HL-60 (cell line): ENCODE measurements around the gene ABCA2.

Experiments
- DNase-seq, 2 experiments: peaks; one replicate each; pipeline ENCODE4 v3.0.0-alpha.2; 2010 to 2020; ENCODE audit warnings: low read depth in 1 of 2, low spot score in 1 of 2
- H3K27ac ChIP-seq: fragments of 250-450 bp; sonication (Bioruptor Pico); replicated peaks from 2 replicates; pipeline ENCODE4 v1.5.1; 2020; ENCODE audit warnings: mild to moderate bottlenecking, moderate library complexity
- H3K27me3 ChIP-seq: fragments of 250-450 bp; sonication (Bioruptor Pico); 2 replicates; pipeline ENCODE4 v1.5.1; 2021; ENCODE audit warnings: mild to moderate bottlenecking, moderate library complexity; ENCODE audit not compliant: insufficient read depth, poor library complexity, severe bottlenecking
- H3K4me3 ChIP-seq: replicated peaks from 2 replicates; pipeline ENCODE4 v1.5.1; 2011; ENCODE audit warnings: mild to moderate bottlenecking, control low read depth, low read length; ENCODE audit not compliant: insufficient read depth
- GABPA ChIP-seq: IDR thresholded peaks from 2 replicates; pipeline ENCODE4 v1.6.1; 2012; ENCODE audit warnings: low read depth
- POLR2AphosphoS5 ChIP-seq: IDR thresholded peaks from 2 replicates; pipeline ENCODE4 v1.6.1; 2012; ENCODE audit warnings: low read depth
- SPI1 ChIP-seq: IDR thresholded peaks from 2 replicates; pipeline ENCODE4 v1.6.1; 2012; ENCODE audit warnings: low read depth, mild to moderate bottlenecking, borderline replicate concordance
- TF ChIP-seq, protein P1 (sequence below): IDR thresholded peaks from 2 replicates; pipeline ENCODE4 v1.6.1; 2012; ENCODE audit warnings: low read depth; ENCODE audit not compliant: insufficient replicate concordance
- TF ChIP-seq, protein P2 (sequence below): IDR thresholded peaks from one replicate; pipeline ENCODE4 v1.5.1; 2011; ENCODE audit warnings: low read length, control low read depth, inconsistent platforms; ENCODE audit not compliant: insufficient read depth

The ABCA2 gene

DNA sequence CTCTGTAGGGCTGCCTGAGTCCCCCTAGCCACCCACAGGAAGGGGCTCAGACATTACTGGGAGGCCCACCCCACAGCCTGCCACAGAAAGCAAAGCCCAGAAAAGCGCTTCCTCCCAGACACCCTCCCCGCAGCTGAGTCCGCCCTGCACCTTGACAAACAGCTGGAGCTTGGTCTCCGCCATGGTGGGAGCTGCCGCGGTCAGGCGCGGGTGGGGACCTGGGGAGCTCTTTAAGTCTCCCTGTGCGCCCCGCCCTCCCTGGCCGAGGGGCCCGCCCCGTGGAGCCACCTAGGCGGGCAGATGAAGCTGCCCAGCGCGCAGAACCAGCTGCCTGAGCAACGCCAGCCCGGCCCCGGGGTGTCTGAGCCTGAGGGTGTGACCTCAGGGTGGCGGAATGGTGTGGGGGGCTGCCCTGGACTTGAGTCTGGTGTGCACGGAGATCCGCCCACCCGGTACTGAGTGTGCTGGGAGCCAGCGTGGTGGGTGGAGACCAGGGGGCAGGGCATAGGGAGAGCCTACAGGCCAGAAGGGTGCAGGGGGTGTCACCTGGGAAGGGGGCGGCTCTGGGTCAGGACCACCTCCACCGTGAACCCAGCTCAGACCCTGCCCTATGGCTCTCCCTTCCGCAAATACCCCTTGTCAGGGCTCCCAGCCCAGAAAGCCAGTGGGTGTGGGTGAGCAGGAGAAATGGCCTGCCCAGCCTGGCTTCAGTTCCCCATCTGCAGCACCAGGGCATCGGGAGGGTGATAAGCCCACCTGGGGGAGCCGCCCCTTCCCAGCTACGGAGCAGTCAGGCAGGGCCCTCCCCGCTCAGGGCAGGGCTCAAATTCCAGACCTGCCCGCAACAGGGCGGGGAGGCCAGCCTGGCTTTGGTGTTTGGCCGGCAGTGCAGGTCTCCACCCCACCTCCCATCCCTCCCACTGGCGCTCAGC is 31.4 kb downstream of the ABCA2 start, which contains the start of gene CLIC3:
CLIC3 (minus strand) TSS at position 208 of the 932 bp plus-strand sequence; CDS start at position 183, 25 bp downstream.
- Histone ChIP-seq H3K27ac (no peak within 1 kb of the TSS), H3K27me3 (no peaks in the 10 kb centered on the region), H3K4me3 (no peak within 1 kb of the TSS)
- TF ChIP-seq, protein P1, sequence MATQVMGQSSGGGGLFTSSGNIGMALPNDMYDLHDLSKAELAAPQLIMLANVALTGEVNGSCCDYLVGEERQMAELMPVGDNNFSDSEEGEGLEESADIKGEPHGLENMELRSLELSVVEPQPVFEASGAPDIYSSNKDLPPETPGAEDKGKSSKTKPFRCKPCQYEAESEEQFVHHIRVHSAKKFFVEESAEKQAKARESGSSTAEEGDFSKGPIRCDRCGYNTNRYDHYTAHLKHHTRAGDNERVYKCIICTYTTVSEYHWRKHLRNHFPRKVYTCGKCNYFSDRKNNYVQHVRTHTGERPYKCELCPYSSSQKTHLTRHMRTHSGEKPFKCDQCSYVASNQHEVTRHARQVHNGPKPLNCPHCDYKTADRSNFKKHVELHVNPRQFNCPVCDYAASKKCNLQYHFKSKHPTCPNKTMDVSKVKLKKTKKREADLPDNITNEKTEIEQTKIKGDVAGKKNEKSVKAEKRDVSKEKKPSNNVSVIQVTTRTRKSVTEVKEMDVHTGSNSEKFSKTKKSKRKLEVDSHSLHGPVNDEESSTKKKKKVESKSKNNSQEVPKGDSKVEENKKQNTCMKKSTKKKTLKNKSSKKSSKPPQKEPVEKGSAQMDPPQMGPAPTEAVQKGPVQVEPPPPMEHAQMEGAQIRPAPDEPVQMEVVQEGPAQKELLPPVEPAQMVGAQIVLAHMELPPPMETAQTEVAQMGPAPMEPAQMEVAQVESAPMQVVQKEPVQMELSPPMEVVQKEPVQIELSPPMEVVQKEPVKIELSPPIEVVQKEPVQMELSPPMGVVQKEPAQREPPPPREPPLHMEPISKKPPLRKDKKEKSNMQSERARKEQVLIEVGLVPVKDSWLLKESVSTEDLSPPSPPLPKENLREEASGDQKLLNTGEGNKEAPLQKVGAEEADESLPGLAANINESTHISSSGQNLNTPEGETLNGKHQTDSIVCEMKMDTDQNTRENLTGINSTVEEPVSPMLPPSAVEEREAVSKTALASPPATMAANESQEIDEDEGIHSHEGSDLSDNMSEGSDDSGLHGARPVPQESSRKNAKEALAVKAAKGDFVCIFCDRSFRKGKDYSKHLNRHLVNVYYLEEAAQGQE = no peak
- TF ChIP-seq SPI1 (no peak; the same call in 1 of the 2 replicates), GABPA (no peak), POLR2AphosphoS5 (no peak; the same call in 1 of the 2 replicates)
- TF ChIP-seq, protein P2, sequence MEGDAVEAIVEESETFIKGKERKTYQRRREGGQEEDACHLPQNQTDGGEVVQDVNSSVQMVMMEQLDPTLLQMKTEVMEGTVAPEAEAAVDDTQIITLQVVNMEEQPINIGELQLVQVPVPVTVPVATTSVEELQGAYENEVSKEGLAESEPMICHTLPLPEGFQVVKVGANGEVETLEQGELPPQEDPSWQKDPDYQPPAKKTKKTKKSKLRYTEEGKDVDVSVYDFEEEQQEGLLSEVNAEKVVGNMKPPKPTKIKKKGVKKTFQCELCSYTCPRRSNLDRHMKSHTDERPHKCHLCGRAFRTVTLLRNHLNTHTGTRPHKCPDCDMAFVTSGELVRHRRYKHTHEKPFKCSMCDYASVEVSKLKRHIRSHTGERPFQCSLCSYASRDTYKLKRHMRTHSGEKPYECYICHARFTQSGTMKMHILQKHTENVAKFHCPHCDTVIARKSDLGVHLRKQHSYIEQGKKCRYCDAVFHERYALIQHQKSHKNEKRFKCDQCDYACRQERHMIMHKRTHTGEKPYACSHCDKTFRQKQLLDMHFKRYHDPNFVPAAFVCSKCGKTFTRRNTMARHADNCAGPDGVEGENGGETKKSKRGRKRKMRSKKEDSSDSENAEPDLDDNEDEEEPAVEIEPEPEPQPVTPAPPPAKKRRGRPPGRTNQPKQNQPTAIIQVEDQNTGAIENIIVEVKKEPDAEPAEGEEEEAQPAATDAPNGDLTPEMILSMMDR = no peak
- DNase-seq = peak; percentile 19 to 60

DNA sequence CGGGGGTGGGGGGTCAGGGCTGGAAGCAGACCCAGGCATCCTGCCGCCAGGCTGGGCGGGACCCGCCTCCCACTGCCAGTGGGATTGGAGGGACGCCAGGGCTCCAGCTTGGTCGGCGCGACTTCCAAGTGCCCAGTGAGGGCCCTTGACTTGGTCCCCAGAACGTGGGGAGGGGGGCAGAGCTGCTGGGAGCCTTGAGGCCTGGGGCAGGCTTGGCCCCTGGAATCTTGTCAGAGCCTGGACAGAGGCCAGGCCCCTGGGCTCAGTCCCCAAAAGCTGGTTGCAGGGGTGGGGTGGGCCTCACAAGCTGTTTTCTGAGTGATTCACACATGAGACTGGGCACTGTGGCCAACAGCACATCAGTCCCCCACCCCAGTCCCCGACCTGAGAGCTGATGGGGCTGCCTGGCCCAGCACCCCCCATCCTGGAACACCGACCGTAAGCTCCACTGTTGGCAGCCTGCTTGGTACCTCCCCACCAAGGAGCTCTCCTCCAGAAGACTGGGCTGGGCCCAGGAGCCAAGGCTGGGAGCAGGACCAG is 32.2 kb downstream of the ABCA2 start:
- no peak overlapping the region for H3K27ac ChIP-seq
- DNase-seq = no peak
- no peak overlapping the region for H3K4me3 ChIP-seq
- no peaks in the 10 kb centered on the region for H3K27me3 ChIP-seq
- TF ChIP-seq, protein P1 = no peak
- TF ChIP-seq, protein P2 = no peak
- TF ChIP-seq GABPA = no peak
- no peak for TF ChIP-seq SPI1
- no peak for TF ChIP-seq POLR2AphosphoS5

DNA sequence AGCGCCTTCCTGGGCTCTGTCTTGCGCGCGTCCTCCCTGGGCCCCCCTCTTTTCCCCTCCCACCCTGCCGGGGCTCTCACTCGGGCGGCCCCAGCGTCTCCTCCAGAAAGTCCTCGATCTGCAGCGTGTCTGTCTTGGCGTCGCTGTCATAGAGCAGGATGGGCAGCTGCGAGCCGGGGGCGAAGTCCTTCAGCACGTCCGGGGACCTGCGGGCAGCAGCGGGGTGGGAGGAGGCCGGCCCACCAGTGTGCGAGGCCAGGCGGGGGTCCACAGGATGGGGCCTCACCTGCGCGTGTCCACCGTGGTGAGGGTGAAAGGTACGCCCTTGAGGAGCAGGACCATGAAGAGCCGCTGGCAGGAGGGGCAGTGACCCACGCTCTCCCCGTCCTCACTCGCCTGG is 32.7 kb downstream of the ABCA2 start:
- no peak overlapping the region for H3K27ac ChIP-seq
- H3K4me3 ChIP-seq = no peak overlapping the region
- no peak for TF ChIP-seq GABPA
- TF ChIP-seq, protein P1 = no peak
- TF ChIP-seq, protein P2 = no peak
- no peak for TF ChIP-seq SPI1
- TF ChIP-seq POLR2AphosphoS5 = no peak
- H3K27me3 ChIP-seq = no peaks in the 10 kb centered on the region
- no peak for DNase-seq
